Natural killer cell (primary cell): ENCODE results near the gene LIPG. TPM values are rescaled to one million over a fixed set of nuclear protein-coding genes. Genes with fewer than 3 reads are reported as not detected.

Source experiments
- ATAC-seq, 3 donors: fragments of 150-1000 bp in 2 of 3; fragments of 200-7000 bp in 1 of 3; cut with Tn5 transposase; 1 replicate in 1 of 3; 2 replicates in 2 of 3; pipeline ENCODE4 v1.10.0; 2021; ENCODE audit warnings: mild to moderate bottlenecking in 2 of 3, moderate library complexity in 2 of 3
- DNase-seq, 2 donors: peaks; one replicate each; pipeline versions ENCODE4 v3.0.0 to v3.0.0-alpha.2; 2013 to 2021; ENCODE audit warnings: mixed read lengths in 1 of 2
- H3K27ac ChIP-seq: one replicate; pipeline ENCODE4 v1.5.1; 2013; ENCODE audit warnings: mild to moderate bottlenecking, low read length
- H3K27me3 ChIP-seq: one replicate; pipeline ENCODE4 v1.6.1; 2013; ENCODE audit warnings: low read length; ENCODE audit not compliant: control insufficient read depth, insufficient read depth
- H3K36me3 ChIP-seq: one replicate; pipeline ENCODE4 v1.6.1; 2013; ENCODE audit warnings: low read length; ENCODE audit not compliant: control insufficient read depth, insufficient read depth
- H3K4me1 ChIP-seq: one replicate; pipeline ENCODE4 v1.6.1; 2013; ENCODE audit warnings: low read length; ENCODE audit not compliant: control insufficient read depth, insufficient read depth
- H3K4me3 ChIP-seq: one replicate; pipeline ENCODE4 v1.5.1; 2013; ENCODE audit warnings: low read length
- H3K9me3 ChIP-seq: one replicate; pipeline ENCODE4 v1.6.1; 2013; ENCODE audit warnings: low read length; ENCODE audit not compliant: control insufficient read depth, insufficient read depth
- H3K27ac Mint-ChIP-seq, 2 donors: one replicate each; pipeline ENCODE4 v1.8.0; 2022; ENCODE audit warnings: mild to moderate bottlenecking in 2 of 2, mixed read lengths in 2 of 2, moderate library complexity in 1 of 2
- H3K27me3 Mint-ChIP-seq, 2 donors: one replicate each; pipeline ENCODE4 v1.8.0; 2022; ENCODE audit warnings: low read depth in 2 of 2, mixed read lengths in 2 of 2
- H3K36me3 Mint-ChIP-seq: one replicate; pipeline ENCODE4 v1.8.0; 2022; ENCODE audit warnings: mixed read lengths
- H3K4me1 Mint-ChIP-seq, 2 donors: one replicate each; pipeline ENCODE4 v1.8.0; 2022; ENCODE audit warnings: mixed read lengths in 2 of 2
- H3K4me3 Mint-ChIP-seq: one replicate; pipeline ENCODE4 v1.8.0; 2022; ENCODE audit warnings: mild to moderate bottlenecking, moderate library complexity, mixed read lengths
- H3K9me3 Mint-ChIP-seq, 2 donors: one replicate each; pipeline ENCODE4 v1.8.0; 2022; ENCODE audit warnings: mixed read lengths in 2 of 2
- WGBS: methylation state at CpG from one replicate; pipeline ENCODE4 v1.1.7; 2013; ENCODE audit warnings: missing lambda C conversion rate; ENCODE audit not compliant: insufficient coverage; 5-methylcytosine and 5-hydroxymethylcytosine counted together
- intact Hi-C: fragments of 100-400 bp; cut with micrococcal nuclease; formaldehyde crosslinking; loops from one replicate; pipeline ENCODE4 v1.14.2; 2022
- total RNA-seq, 4 donors: library from RNA; stranded (reverse); fragments of 120-200 nt in 1 of 4; gene quantifications; one replicate each; pipeline versions ENCODE4 v1.2.3 to v1.2.4, GENCODE V29; 2013 to 2022
- TF ChIP-seq, protein P1 (sequence below): fragments of 200-600 bp; IDR thresholded peaks from one replicate; pipeline ENCODE4 v1.8.0; 2022; ENCODE audit warnings: antibody characterized with exemption

The LIPG gene
- total RNA-seq, 3 donors from 2014 or later (not counting 1 experiment from before 2014, with no cell fraction given), result 0.48 TPM; not detected in 2

GRCh38 chr18:49621717-49622351 lies 60.0 kb downstream of the LIPG start:
- TF ChIP-seq, protein P1, sequence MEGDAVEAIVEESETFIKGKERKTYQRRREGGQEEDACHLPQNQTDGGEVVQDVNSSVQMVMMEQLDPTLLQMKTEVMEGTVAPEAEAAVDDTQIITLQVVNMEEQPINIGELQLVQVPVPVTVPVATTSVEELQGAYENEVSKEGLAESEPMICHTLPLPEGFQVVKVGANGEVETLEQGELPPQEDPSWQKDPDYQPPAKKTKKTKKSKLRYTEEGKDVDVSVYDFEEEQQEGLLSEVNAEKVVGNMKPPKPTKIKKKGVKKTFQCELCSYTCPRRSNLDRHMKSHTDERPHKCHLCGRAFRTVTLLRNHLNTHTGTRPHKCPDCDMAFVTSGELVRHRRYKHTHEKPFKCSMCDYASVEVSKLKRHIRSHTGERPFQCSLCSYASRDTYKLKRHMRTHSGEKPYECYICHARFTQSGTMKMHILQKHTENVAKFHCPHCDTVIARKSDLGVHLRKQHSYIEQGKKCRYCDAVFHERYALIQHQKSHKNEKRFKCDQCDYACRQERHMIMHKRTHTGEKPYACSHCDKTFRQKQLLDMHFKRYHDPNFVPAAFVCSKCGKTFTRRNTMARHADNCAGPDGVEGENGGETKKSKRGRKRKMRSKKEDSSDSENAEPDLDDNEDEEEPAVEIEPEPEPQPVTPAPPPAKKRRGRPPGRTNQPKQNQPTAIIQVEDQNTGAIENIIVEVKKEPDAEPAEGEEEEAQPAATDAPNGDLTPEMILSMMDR, result no peak
- H3K4me3 Mint-ChIP-seq, result no peak overlapping the region
- no peaks in the 10 kb centered on the region for H3K36me3 ChIP-seq
- no peaks in the 10 kb centered on the region for H3K36me3 Mint-ChIP-seq
- no peaks in the 10 kb centered on the region for H3K27me3 ChIP-seq
- peaks cover 0 to 5% of the 10 kb centered on the region in 2 donors for H3K4me1 Mint-ChIP-seq
- peaks cover 10 to 30% of the 10 kb centered on the region in 2 donors for H3K27me3 Mint-ChIP-seq
- no peaks in the 10 kb centered on the region for H3K9me3 ChIP-seq
- intact Hi-C loops, result no loop called here
- H3K27ac ChIP-seq, result no peak overlapping the region
- H3K27ac Mint-ChIP-seq, result no peak overlapping the region
- ATAC-seq (no peak), DNase-seq (no peak)
- no peak overlapping the region for H3K4me3 ChIP-seq
- H3K9me3 Mint-ChIP-seq, result no peaks in the 10 kb centered on the region
- H3K4me1 ChIP-seq, result no peaks in the 10 kb centered on the region
- WGBS, result 71% methylated on average over 12 of the region's 12 CpGs

- H3K36me3 ChIP-seq, result no peaks in the 10 kb centered on the region
- H3K4me1 ChIP-seq, result no peaks in the 10 kb centered on the region
- 98% methylated on average over 5 of the region's 6 CpGs for WGBS
- no peak overlapping the region for H3K4me3 Mint-ChIP-seq
- TF ChIP-seq, protein P1, result no peak
- H3K27ac Mint-ChIP-seq, result no peak overlapping the region
- no peaks in the 10 kb centered on the region for H3K9me3 Mint-ChIP-seq
- no peaks in the 10 kb centered on the region for H3K9me3 ChIP-seq
- no peak for DNase-seq
- no peak overlapping the region for H3K4me3 ChIP-seq
- H3K27me3 Mint-ChIP-seq, result peaks cover 20 to 30% of the 10 kb centered on the region in 2 donors
- H3K27ac ChIP-seq, result no peak overlapping the region
- intact Hi-C loops, result no loop called here
- no peak for ATAC-seq
- peaks cover 5 to 12% of the 10 kb centered on the region in 2 donors for H3K4me1 Mint-ChIP-seq
- no peaks in the 10 kb centered on the region for H3K27me3 ChIP-seq
- no peaks in the 10 kb centered on the region for H3K36me3 Mint-ChIP-seq
Observed at GRCh38 chr18:49623571-49623970, 61.7 kb downstream of the LIPG start.

DNA sequence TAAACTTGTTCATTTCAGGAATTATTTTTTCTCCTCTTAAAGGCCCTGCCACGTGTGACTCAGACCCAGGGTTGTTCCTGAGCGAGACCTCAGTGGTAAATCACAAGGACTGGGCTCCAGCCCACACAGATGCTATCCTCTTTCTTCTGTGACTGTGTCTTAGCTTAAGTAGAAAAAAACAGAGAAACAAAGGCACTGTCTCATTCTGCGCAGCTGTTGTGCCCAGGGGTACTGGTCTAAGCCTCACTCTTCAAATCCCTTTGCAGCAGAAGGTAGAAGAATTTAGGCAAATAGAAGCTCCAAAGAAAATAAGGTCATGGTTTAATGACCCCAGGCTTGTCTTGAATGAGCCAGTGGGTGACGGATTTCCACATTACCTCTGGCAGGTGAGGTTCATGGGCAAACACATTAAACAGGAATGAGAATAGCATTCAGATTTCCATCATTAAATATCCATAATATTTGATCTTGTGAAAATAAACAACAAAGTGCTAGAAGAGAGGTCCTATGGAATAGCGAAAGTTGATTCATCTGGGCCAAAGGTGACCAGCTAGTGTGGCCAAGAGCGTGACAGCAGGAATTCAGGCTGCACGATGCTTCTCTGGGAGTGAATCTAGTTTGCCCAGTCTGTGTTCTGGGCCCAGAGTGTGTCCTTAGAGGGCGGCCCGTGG lies 63.3 kb downstream of the LIPG start:
- ATAC-seq (no peak), DNase-seq (no peak)
- Mint-ChIP-seq H3K9me3 (no peaks in the 10 kb centered on the region), H3K27me3 (peaks cover 20 to 29% of the 10 kb centered on the region in 2 donors), H3K36me3 (no peaks in the 10 kb centered on the region), H3K4me3 (no peak overlapping the region), H3K27ac (no peak overlapping the region), H3K4me1 (peaks cover 5 to 12% of the 10 kb centered on the region in 2 donors)
- Histone ChIP-seq H3K27ac (no peak overlapping the region), H3K4me1 (no peaks in the 10 kb centered on the region), H3K27me3 (no peaks in the 10 kb centered on the region), H3K9me3 (no peaks in the 10 kb centered on the region), H3K4me3 (no peak overlapping the region), H3K36me3 (no peaks in the 10 kb centered on the region)
- intact Hi-C loops, result no loop called here
- 82% methylated on average over 9 of the region's 9 CpGs for WGBS
- TF ChIP-seq, protein P1, result no peak
